ENCODE data around the gene SIRPA.

- no peak for TF ChIP-seq CTCF (IDR thresholded peaks at IDR 0.05; ENCODE audit: poor library complexity, severe bottlenecking)
- TF ChIP-seq TAF1 (IDR thresholded peaks at IDR 0.05; ENCODE audit: low read depth), result no peak
Measured at GRCh38 chr20:1871807-1872458, 23.3 kb upstream of the SIRPA start.

Data from neural cell (in vitro differentiated cells).